ENCODE data around the gene RCAN1.

Gene RCAN1

DNA sequence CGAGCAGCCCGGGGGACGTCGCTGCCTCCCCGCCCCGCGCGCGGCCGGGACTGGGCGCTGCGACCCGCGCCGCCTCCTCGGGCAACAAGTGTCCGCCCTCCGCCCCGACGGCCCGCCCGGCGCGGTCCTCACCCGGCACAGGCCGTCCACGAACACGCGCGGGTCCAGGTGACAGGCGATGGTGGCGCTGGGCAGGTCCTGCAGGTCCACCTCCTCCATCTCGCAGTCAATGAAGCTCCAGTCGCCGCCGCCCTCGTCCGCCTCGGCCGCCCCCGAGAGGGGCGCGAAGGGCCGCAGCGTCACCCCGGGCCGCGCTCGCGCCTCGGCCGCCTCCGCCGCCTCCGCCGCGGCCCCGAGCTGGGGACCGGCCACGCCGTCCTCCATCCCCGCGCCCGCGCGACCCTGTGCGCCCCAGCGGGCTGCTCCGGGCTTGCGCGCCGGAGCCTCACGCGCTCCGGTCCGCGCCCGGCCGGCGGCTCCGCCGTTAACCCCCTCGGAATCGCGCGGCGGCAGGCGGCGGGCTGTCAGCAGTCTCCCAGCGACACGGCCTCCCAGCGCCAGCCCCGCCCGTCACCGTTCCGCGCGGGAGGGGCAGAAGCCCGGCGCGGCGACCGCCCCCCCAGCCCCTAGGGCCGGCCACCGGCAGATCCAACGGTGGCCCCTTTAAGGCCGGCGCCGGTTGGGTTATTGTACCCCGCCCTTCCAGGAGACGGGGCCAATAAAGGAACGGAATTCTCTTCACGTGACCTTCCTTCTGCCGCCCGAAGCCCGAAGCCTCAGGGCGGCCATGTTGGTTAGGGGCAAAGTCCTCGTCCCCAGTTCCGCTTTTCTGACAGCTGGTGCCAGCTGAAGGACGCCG lies at the start of gene RCAN1:
TSS of gene RCAN1 (minus strand) at position 486 of the 859 bp plus-strand sequence. CDS start at position 384, 102 bp downstream.
- peak; percentile 86 to 97 for DNase-seq

- no peak for DNase-seq
Measured at GRCh38 chr21:34661848-34662247, 46.9 kb upstream of the RCAN1 start.

DNA sequence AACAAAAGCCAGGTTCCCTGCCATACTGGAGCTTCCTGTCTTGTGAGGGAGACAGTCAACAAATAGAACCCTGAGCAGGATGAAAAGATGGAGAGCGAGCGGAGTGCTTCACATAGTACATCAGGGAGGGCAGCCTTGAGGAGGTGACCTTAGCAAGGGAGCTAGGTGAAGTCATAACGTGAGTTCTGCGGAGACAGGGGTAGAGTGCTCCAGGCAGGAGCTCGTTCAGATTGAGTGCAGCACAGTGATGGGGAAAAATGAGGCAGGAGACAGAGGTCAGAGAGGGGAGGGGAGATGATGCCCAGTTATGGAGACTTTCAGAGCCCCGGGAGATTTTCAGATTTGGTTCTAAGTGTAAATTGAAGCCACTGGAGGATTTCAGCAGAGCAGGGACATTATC lies 38.6 kb upstream of the RCAN1 start:
- DNase-seq = no peak

- no peak for DNase-seq
Measured at GRCh38 chr21:34651642-34652041, 36.7 kb upstream of the RCAN1 start.

DNA sequence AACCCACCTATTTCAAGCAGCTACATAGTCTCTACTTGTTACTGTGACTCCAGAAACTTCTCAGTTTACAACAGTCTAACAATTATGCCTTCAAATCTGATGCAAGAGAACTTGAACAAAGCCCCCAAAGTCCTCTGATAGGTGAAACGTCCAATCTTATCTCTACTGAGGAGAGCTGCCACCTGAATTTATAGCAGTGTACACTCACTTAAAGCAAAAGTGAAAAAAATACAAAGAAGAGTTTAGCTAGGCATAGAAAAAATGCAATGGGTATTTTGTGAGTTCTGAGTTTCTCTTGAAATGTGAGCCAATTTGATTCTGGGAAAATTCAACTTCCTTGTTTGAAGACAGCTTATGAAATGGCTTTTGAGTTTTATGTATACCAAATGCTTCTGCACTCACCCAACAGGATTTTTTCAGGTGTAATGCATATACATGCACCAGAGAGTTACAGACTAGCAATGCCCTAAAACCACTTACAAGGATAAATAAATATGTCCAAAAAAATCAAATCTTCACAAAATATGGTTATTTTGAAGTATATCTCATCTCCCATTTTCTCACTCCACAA lies 36.0 kb upstream of the RCAN1 start:
- DNase-seq = no peak

DNA sequence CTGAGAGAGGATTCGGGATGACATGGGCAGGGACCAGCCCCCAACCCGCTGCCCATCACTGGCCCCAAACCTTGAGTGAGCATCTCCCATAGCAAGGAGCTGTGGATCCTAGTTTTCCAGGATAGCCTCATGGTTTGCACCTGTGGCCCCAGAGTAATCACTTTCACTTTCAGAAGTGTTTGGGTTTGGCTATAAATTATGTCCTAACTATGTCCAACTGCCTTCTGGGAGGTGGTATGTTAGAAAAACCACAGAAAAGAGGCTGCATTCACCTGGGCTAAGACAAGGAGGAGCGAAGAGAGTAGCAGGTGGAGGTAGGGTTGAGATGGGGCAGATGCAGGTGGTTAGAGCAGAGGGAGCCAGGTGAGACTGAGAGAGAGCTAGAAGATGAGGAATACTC lies 34.5 kb upstream of the RCAN1 start:
- DNase-seq = peak; percentile 55 to 86

GRCh38 chr21:34648739-34649297 lies 33.9 kb upstream of the RCAN1 start:
- peak in 1 of 2 experiments; percentile 23 for DNase-seq

DNA sequence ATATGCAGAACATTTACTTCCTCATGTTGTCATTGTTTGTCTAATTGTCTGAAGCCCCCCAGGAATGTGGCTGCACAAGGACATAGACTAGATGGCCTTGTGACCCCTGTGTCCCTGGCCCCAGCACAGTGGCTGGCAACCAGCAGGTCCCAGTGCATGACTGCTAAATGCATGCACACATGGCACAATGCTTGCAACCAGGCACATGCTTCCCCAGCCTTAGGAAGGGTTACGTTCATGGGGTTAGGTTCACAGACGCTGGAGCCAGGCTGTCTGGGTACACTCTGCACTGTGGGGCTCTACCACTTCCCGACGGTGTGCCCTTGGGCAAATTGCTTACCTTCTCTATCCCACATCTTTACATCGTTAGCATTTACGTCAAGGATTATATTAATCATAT lies 32.6 kb upstream of the RCAN1 start:
- DNase-seq = no peak

DNA sequence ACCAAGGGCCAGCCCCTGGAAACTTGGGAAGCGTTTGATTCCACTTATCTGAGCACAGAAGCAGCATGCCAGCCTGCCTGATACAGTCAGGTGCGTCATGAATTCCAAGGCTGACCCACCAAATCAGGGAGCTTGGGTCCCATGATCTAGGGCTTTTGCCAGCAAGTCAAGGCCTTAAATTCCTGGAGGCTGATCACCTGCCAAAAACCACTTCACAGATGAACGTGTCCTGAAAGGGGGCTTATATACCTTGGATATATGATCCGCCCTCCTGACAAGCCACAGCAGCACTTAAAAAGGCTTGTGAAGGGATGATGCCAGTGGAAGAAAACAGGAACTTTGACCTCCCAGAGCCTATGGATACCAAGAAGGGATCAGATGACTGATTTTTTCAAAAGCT lies 29.9 kb upstream of the RCAN1 start:
- peak in 1 of 2 experiments; percentile 34 for DNase-seq

DNA sequence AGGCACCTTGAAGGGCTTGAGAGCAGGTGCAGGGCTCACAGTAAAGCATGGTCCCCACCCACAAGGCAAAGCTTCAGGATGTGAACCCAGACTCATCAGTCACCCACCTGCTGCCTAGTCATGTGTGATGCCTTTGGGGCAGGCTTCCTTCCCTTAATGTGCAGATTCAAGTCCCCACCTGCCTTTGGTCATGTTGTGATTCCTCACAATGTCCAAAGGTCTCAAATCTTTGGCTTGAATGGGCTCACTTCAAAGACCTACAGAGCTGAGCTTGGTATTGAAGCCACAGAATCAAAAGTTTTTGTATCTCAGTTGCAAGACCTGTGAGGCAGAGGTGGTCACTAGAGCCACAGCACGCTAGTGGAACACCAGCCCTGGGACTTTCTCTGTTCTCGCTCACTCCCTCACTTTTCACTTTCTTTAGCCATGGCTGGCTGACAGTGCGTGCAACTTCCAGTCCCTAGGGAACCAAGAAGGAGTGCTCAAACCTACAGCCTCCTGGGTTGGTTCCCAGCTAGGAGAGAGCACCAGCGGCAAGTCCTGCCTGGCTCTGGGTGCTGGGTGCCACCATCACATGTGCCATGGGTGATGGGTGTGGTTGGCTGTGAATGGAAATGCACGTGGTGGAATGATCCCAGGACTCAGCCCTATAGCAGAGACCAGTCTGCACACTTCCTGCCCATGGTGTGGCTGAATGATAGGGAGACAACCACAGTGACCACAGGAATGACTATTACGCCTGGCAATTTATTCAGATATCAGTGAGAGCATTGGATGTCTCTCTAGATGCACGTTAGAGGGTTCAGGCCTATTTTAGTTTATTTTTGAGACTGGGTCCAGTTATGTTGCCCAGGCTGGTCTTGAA lies 27.5 kb upstream of the RCAN1 start:
- DNase-seq = no peak

GRCh38 chr21:34640858-34641257 lies 25.9 kb upstream of the RCAN1 start:
- no peak for DNase-seq

GRCh38 chr21:34639882-34640788 lies 25.2 kb upstream of the RCAN1 start:
- DNase-seq = no peak

DNA sequence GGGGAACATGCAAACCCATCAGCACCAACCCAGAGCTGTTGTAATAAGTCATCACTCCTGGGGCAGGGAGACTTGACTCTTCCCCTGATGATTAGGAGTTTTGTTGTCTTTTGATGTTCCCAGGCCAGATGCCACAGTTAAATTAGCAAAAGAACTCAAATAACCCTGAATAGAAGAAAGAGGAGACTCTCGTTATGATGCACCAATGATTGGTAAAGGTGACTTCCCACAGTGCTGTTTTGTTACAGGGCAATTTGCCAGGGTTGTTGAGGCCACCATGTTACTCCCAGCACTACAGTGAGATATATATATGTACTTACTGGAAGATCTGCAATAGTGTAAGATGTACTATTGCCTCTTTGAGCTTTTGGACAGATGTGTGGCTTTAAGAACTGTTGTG lies 24.3 kb upstream of the RCAN1 start:
- no peak for DNase-seq

GRCh38 chr21:34636961-34637360 lies 22.0 kb upstream of the RCAN1 start:
- no peak for DNase-seq

DNA sequence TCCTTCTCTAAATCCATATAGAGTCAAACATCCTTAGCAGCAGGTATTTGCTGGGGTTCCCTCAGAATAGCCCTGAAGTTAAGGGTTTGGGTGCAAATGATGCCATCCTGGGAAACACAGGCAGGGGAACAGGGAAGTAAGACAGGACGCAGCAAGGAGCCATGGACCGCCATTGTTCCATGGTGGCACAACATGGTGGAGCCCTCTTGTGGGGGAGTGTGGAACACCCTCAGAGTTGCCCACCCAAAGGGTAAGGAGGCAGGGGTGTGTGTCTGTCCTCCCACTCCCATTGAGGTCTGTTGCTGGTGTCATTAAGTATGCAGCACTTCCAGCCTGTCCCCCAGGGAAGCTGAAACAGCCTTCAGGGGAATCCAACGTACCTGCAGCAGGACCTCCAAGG lies 20.4 kb upstream of the RCAN1 start:
- no peak for DNase-seq

- no peak for DNase-seq
Measured at GRCh38 chr21:34632498-34632897, 17.6 kb upstream of the RCAN1 start.

DNA sequence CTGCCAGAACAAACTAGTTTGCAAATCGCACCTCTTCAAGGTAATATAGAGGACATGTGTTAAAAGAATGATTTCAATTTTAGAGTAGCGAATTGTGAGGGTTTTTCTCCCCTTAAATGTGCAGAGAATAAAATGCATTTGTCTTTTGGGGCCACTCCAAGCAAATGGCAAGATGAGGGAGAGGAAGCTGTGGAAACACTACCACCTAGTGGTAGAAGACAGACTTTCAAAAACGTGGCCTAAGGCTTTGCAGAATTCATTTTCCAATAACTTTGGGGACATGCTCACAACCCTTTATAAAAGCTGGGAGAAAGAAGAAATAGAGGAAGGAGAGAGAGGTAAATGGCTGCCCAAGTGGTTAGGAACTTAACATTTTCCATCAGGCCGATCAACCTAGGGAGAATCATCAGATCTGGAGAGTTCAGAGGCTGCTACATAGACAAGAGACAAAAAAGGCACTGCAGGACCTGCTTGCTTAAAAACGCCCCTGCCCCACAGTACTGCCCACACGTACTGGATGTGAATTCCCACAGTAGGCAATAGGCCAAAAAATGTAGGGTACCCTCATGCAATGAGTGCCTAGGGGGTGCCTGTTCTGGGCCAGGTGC lies 15.7 kb upstream of the RCAN1 start:
- DNase-seq = peak; percentile 45 to 69

DNA sequence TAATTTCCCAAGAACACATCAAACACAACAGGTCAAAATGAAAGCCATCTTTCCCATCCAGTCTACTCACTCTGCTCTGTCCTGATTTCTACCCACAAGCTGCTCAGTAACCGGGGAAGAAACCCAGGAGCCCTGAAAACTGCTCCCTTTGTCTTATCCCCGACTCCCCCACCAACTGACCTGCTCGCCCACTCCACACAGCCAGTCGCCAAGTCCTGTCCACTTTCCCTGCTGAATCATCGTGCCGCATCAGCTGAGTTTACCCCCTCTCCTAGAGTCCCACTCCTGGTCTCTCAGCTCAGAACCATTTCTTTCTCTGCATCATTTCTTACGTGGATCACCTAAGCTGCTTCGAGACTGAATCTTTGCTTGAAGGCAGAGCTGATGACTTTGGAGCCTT lies 11.2 kb upstream of the RCAN1 start:
- DNase-seq = no peak

- DNase-seq = no peak
Measured at GRCh38 chr21:34625030-34625593, 10.2 kb upstream of the RCAN1 start.

DNA sequence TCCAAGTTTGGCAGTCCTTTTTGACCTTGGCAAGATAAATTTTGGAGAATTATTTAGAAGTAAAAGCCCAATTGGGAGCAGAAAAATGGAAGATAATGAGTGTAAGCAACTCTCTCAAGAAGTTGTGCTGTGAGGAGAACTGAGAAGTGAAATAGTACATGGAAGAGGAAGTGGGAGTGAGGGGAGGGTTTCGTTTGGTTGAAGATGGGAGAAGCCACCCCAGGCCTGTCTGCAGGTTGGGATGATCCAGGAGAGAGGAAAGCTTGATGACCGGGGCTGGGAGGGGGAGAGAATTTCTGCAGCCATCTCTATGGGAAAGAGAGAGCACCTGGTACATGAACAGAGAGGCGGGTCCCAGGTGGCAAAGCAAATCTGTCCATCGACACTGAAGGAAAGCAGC lies 8.6 kb upstream of the RCAN1 start:
- DNase-seq = no peak

All from NCI-H187 (cell line).